GM21723 (cell line): Measurements from ENCODE around the gene NEGR1.

ENCODE experiments used
- ATAC-seq: cut with Tn5 transposase; IDR thresholded peaks from one replicate; pipeline ENCODE4 v1.9.1; 2021; ENCODE audit warnings: mild to moderate bottlenecking, moderate library complexity; ENCODE audit not compliant: unreplicated experiment

Gene NEGR1

DNA sequence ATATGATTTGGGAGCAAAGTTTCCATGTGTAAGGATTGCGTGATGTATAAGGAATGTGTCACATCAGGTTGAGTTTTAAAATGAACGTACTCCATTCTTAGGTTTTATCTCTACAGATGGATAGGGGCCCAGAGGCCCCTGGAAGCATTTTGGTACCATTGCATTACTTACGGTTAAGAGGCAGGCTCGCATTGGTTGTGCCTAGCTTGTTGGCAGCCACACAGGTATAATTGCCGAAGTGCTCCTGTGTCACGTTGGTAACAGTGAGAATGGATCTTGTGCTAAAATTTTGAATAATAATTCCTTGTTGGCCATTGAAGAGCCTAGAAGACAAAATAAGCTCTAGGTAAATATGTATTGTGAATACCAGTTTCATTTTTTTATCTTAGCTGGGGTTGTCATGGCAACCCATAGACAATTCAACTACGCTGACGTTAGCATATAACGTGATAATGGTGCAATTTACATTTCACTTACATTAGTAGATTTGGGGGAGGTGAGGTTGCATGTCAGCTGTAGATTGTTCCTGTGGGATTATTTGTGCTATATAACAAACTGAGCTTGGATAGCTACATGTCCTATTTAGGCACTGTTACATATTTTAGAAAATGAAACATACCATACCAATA is 689.6 kb downstream of the NEGR1 start:
- no peak for ATAC-seq

- no peak for ATAC-seq
Measured at GRCh38 chr1:71589005-71589404, 693.3 kb downstream of the NEGR1 start.

GRCh38 chr1:71587961-71588360 is 694.4 kb downstream of the NEGR1 start:
- ATAC-seq = no peak

DNA sequence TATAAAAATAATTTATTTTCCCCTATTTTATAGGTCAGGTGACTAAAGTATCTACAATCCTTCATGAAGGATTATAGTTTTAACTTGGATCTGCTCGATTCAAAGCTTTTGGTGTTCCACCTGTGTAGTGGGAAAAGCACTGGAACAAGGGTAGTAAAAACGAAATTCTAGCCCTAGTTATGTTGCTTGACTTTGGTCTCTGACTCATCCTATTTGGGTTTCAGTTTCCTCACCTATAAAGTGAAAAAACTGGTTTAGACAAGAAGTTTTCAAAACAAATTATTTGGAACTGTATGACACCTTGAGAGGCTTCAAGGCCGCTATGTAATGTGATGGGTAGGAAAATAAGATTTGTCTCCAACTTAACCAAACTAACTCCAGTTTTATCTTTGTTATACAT is 696.3 kb downstream of the NEGR1 start:
- no peak for ATAC-seq

DNA sequence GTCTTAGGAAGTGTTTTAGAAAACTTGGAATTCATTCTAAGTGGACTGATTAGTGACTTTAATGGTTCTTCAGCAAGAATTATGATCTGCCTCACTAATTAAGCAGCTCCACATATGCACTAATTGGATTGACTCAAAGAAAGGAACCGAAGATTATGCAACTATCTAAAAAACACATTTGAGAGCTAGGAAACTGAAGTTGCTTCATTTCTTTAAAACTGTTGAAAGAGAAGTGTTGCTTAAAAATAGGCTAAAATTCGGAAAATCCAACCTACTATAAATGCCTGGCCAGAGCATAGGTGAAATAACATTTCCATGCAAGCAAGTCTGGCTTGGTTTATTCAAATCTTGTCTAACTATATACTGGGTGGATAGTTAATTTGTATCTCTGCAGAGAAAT is 698.6 kb downstream of the NEGR1 start:
- no peak for ATAC-seq

GRCh38 chr1:71582673-71583072 is 699.7 kb downstream of the NEGR1 start:
- no peak for ATAC-seq

GRCh38 chr1:71577451-71578131 is 704.7 kb downstream of the NEGR1 start:
- no peak for ATAC-seq

- no peak for ATAC-seq
Measured at GRCh38 chr1:71572038-71572437, 710.3 kb downstream of the NEGR1 start.

DNA sequence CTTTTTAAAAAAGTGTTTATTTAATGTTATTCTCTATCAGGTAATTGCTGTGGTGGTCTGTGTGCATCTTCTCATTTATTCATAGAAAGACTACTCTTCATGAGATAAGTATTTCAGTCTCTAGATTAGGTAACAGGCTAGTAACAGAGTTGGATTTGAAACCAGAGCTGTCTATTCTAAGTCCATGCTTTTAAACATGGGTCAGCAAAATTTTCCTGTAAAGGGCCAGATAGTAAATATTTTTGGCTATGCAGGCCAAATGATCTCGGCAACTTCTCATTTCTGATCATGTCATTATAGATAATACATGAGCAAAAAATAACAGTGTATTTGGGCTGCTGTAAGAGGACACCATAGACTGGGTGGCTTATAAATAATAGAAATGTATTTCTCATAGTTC is 715.9 kb downstream of the NEGR1 start:
- ATAC-seq = no peak

DNA sequence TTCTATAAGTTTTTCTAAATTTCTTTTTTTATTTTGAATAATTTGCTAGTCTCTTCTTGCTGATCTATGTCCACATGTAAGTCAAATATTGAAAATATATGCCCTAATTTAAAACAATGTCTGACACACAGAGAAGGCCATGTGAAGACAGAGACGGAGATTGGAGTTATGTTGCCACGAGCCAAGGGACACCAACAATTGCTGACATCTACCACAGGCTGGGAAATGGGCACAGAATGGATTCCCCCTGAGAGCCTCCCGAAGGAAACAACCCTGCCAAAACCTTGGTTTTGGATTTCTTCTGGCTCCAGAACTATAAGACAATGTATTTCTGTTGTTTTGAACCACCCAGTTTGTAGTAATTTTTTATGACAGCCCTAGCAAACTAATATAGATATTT is 716.5 kb downstream of the NEGR1 start:
- no peak for ATAC-seq

- no peak for ATAC-seq
Measured at GRCh38 chr1:71565262-71565661, 717.1 kb downstream of the NEGR1 start.

DNA sequence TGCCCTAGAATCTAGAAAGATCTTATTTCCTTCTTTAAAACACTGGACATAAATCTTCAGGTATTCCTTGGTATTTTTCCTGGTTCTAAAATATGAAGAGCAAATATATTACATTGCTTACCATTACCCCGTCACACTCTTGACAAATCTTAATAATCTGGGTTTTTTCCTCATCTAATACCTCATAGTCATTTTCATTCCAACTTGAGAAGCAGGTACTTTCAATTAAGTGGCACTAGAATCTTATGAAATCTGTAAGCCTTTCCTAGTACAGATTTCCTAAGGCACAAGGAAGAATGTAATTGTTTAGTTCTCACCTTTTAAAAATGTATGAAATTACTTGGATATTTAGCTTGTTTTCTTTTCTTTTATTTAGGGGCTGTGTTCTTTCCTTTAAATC is 720.0 kb downstream of the NEGR1 start:
- no peak for ATAC-seq

DNA sequence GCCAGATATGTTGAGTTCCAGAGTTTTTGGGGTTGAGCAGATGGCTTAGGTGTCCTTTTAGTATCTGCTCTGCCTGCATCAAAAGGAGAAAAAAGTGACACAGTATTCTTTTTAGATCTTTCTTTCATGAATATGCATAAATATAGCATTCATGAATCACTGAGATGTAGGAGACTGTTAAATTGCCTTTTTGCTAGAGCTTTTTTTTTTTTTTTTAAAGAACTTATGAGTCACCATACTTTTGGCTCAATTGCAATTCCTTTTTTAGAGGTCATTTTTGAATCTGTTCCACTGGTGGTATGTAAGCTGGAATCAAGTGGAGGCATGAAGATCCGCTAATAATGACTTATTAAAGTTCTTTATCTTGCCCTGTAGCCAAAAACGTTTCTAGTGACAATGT is 720.6 kb downstream of the NEGR1 start:
- no peak for ATAC-seq

GRCh38 chr1:71561206-71561605 is 721.1 kb downstream of the NEGR1 start:
- ATAC-seq = no peak

GRCh38 chr1:71559880-71560279 is 722.5 kb downstream of the NEGR1 start:
- no peak for ATAC-seq

DNA sequence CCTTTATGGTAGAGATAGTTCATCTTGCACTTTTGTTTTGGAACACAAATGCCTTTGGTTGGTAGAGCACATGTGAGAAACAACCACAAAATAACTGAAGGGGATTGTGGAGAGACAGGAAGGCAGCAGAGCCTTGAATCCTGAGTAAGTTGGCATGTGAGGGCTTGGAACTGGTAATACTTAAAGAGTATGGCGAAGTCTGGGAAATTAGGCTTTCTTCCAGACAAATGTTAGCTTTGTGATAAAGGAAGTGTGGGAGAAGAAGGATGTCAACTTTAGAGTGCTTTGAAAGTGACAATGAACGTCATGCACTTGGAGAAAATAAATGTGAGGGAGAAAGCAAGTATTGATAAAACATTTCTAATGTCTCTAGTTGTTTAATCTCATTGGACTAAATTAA is 725.2 kb downstream of the NEGR1 start:
- no peak for ATAC-seq

- ATAC-seq = no peak
Measured at GRCh38 chr1:71548398-71548890, 733.9 kb downstream of the NEGR1 start.

DNA sequence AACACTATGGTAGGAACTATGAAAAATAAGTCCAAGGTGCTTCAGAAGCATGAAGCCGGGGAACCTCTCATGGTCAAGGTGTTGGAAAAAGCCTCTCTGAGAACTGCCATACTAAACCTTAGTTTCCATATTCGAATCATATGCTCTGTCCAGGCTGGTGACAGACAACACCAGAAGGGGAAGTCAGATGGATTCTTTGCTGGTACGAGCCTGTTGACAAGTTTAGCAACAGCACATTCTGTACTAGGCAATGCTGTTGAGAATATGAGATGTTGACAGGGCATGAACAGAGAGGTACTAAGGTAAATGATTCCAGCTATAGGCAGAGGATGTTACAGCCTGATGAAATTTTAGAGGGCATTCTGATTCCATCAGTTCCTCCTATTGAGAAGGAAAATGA is 740.2 kb downstream of the NEGR1 start:
- no peak for ATAC-seq

DNA sequence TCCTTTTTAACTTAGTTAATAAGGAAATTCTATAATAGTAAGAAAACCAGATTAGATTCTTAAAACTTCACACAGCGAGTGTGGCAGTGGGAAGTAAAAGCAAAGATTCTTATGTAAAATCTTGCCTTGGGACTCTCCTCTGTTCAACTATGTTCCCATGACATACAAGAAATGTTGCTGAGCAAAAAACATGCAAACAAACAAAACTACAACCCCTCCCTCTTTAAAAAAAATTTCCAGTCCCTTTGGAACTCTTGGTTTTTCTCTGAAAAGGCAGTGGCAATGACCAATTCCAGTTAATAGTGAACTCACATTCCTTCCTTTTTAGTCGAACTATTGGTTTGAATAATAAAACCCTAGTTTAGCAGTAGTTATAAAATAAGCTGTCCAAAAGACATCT is 748.4 kb downstream of the NEGR1 start:
- ATAC-seq = no peak

DNA sequence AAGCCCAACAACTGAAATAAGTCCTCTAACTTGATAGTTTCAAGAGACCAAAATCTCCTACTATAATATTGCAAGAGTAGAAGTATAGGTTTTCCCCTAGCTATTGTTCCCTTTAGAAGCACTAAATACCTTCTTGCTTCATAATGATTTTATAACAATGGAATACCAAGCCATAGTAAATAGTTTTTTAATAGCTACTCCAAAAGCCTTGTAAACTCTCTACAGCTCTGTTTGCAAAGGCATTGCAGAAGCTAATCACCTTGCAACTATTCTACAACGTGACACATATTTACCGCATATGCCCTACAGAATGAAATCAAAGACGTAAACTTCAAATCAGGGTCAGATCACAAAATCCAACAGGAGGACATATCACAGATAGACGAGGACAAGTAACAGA is 750.0 kb downstream of the NEGR1 start:
- ATAC-seq = no peak

DNA sequence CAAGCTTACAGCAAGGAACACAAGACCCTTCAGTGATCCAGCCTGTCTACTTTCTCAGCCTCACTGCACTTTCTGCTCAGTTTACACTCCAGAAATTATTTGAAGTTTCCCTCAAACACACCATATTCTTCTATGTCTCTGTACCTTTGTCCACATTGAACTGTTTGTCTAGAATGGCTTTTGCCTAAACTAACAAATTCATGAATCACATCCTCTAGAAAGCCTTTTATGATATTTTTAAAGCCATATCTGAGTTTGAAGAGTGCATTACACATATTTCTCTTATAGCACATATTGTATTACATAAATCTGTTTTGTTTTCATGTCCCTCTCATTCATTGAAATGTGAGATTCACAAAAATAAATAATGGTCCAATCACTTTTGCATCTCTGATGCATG is 755.5 kb downstream of the NEGR1 start:
- no peak for ATAC-seq

DNA sequence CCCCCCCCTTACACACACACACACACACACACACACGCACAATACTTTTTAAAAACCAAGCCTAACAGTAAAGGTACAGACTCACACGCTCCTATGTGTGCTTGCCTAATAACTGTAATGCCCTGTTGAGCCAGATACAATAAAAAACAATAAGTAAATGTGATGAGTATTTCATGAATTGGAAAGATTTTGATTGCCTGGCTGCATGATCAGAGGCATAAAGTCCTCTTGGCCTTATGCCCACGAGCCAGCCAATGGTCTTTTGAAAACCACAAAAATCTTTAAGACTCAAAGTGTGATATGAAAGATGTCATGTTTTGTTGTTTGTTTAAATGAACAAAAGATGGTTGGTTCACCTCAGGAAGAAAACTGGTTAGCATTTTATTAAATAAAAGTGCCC is 759.6 kb downstream of the NEGR1 start:
- ATAC-seq = no peak
